GM12891 (cell line): ENCODE results near the gene MT3.

Experiments used
- POLR2A ChIP-seq: IDR thresholded peaks from 2 replicates; pipeline ENCODE4 v1.6.1; 2011; ENCODE audit warnings: low read depth, low read length, control low read depth
- POLR2AphosphoS5 ChIP-seq: IDR thresholded peaks from 2 replicates; pipeline ENCODE4 v1.6.1; 2011; ENCODE audit warnings: low read depth, low read length, control low read depth
- POU2F2 ChIP-seq: IDR thresholded peaks from 2 replicates; pipeline ENCODE4 v1.6.1; 2011; ENCODE audit warnings: low read depth, mild to moderate bottlenecking, control low read depth, low read length, moderate library complexity
- SPI1 ChIP-seq: IDR thresholded peaks from 2 replicates; pipeline ENCODE4 v1.6.1; 2011; ENCODE audit warnings: low read depth, low read length, control low read depth
- TAF1 ChIP-seq: IDR thresholded peaks from 2 replicates; pipeline ENCODE4 v1.6.1; 2011; ENCODE audit warnings: low read depth, low read length, control low read depth

GRCh38 chr16:56635441-56635967 lies 46.2 kb downstream of the MT3 start:
- TF ChIP-seq POLR2A (no peak), POLR2AphosphoS5 (no peak), SPI1 (no peak), POU2F2 (no peak), TAF1 (no peak)
